DOHH2 (cell line): ENCODE measurements around the gene VEGFB.
A peak's percentile ranks its signal among the peaks of the same experiment; 100 is the strongest.

Experiments
- H3F3A ChIP-seq: fragments of 200-600 bp; sonication (generic), shearing (Covaris generic); 2 replicates; pipeline ENCODE4 v1.6.0; 2016; ENCODE audit warnings: antibody characterized with exemption, mild to moderate bottlenecking; ENCODE audit not compliant: control insufficient read depth, insufficient read depth
- H3K27ac ChIP-seq: fragments of 200-600 bp; sonication (generic); 2 replicates; pipeline ENCODE4 v1.5.1; 2014; ENCODE audit warnings: low read depth, mild to moderate bottlenecking, low read length, moderate library complexity
- H3K27me3 ChIP-seq: fragments of 200-600 bp; sonication (generic); 2 replicates; pipeline ENCODE4 v1.6.1; 2014; ENCODE audit warnings: mild to moderate bottlenecking, low read length, mixed read lengths; ENCODE audit not compliant: control insufficient read depth
- H3K36me3 ChIP-seq: fragments of 200-600 bp; sonication (generic); 2 replicates; pipeline ENCODE4 v1.6.1; 2014; ENCODE audit warnings: mild to moderate bottlenecking, low read length, moderate library complexity, mixed read lengths; ENCODE audit not compliant: control insufficient read depth
- H3K4me1 ChIP-seq: fragments of 200-600 bp; sonication (generic); 2 replicates; pipeline ENCODE4 v1.6.1; 2014; ENCODE audit warnings: mild to moderate bottlenecking, low read length, mixed read lengths; ENCODE audit not compliant: control insufficient read depth
- H3K4me2 ChIP-seq: fragments of 200-600 bp; sonication (generic); 2 replicates; pipeline ENCODE4 v1.6.0; 2014; ENCODE audit warnings: mild to moderate bottlenecking, low read length, moderate library complexity
- H3K4me3 ChIP-seq: fragments of 200-600 bp; sonication (generic); 2 replicates; pipeline ENCODE4 v1.5.1; 2014; ENCODE audit warnings: mild to moderate bottlenecking, low read length, mixed read lengths
- H3K79me2 ChIP-seq: fragments of 200-600 bp; sonication (generic); 2 replicates; pipeline ENCODE4 v1.6.1; 2014; ENCODE audit warnings: mild to moderate bottlenecking, low read length, mixed read lengths; ENCODE audit not compliant: control insufficient read depth
- H3K9me2 ChIP-seq: fragments of 200-600 bp; sonication (generic); replicated peaks from 2 replicates; pipeline ENCODE4 v1.6.1; 2014; ENCODE audit warnings: mild to moderate bottlenecking, low read length, mixed read lengths; ENCODE audit not compliant: control insufficient read depth
- H3K9me3 ChIP-seq: fragments of 200-600 bp; sonication (generic); 2 replicates; pipeline ENCODE4 v1.6.1; 2014; ENCODE audit warnings: antibody characterized with exemption, low read length, mixed read lengths; ENCODE audit not compliant: control insufficient read depth, insufficient read depth
- H4K20me1 ChIP-seq: fragments of 200-600 bp; sonication (generic); 2 replicates; pipeline ENCODE4 v1.6.0; 2014; ENCODE audit warnings: low read depth, mild to moderate bottlenecking, antibody characterized with exemption, low read length, moderate library complexity; ENCODE audit not compliant: control insufficient read depth, insufficient read depth
- EZH2phosphoT487 ChIP-seq: fragments of 200-600 bp; sonication (generic); IDR thresholded peaks from 2 replicates; pipeline ENCODE4 v1.6.1; 2017; ENCODE audit warnings: borderline replicate concordance, mild to moderate bottlenecking, antibody characterized with exemption, low read length, moderate library complexity, mixed read lengths
- TF ChIP-seq, protein P1 (sequence below): fragments of 200-600 bp; sonication (generic); IDR thresholded peaks from one replicate; pipeline ENCODE4 v1.5.1; 2014; ENCODE audit warnings: antibody characterized with exemption, mild to moderate bottlenecking, low read depth, low read length; ENCODE audit not compliant: poor library complexity, severe bottlenecking

Gene VEGFB

DNA sequence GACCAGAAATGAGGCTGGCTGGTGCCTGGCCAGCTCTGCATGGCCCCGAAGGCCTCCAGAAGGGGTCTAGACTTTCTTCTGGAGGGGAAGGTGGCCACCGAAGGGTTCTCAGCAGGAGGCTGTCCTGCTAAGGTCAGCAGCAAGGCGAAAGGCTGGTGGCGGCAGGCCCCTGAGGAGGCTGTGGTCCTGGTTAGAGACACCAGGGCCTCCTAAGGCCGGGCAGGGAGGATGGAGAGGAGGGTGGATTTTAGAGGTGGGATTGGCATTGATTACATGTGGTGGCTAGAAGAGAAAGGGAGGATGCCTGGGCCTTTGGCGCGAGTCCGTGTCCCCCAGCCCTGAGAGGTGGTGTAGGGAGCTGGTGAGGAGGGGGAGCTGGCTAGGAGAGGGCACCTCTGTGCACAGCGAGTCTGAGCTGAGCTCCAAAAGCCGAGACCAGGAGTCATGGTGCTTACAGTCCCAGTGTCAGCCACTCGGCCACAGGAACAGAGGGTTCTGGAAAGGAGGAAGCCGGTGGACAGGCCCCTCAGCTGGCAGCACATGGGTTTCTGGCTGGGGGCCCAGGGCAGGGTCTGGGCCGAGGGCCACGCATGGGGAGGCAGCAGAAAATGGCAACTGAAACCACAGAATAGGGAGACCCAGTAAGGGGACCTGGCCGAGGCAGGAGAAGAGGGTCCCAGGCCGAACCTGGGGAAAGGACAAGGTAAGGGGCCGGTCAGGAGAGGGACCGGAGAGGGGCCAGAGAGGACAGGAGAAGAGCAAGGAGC, 25.4 kb upstream of the VEGFB start:
- Histone ChIP-seq H3K4me2 (peak overlapping the region; percentile 77), H3K9me2 (no peaks in the 10 kb centered on the region), H3K9me3 (no peaks in the 10 kb centered on the region), H3K36me3 (peaks cover 81% of the 10 kb centered on the region), H3K27me3 (no peaks in the 10 kb centered on the region), H4K20me1 (no peaks in the 10 kb centered on the region; the same call in 1 of the 2 replicates), H3K79me2 (peaks cover 47% of the 10 kb centered on the region), H3K27ac (peak overlapping the region; percentile 95), H3F3A (peaks cover 30% of the 10 kb centered on the region), H3K4me3 (peak overlapping the region; percentile 84; the same call in 1 of the 2 replicates), H3K4me1 (peaks cover 97% of the 10 kb centered on the region)
- no peak for TF ChIP-seq EZH2phosphoT487
- TF ChIP-seq, protein P1, sequence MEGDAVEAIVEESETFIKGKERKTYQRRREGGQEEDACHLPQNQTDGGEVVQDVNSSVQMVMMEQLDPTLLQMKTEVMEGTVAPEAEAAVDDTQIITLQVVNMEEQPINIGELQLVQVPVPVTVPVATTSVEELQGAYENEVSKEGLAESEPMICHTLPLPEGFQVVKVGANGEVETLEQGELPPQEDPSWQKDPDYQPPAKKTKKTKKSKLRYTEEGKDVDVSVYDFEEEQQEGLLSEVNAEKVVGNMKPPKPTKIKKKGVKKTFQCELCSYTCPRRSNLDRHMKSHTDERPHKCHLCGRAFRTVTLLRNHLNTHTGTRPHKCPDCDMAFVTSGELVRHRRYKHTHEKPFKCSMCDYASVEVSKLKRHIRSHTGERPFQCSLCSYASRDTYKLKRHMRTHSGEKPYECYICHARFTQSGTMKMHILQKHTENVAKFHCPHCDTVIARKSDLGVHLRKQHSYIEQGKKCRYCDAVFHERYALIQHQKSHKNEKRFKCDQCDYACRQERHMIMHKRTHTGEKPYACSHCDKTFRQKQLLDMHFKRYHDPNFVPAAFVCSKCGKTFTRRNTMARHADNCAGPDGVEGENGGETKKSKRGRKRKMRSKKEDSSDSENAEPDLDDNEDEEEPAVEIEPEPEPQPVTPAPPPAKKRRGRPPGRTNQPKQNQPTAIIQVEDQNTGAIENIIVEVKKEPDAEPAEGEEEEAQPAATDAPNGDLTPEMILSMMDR = no peak

DNA sequence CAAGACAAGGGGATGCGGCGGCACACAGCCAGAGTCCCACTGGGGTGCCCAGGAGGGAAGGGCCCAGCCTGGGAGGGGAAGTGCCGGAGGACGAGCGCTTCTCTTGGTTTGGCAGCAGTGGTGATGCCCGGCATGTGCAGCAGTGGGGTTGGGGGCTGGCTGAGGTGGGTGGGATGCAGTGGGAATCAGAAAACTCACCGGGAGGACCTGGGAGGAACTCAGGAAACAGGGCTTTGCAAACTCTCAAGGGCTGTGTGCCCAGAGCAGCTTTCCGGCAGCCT, 24.9 kb upstream of the VEGFB start:
- peaks cover 97% of the 10 kb centered on the region for H3K4me1 ChIP-seq
- peaks cover 80% of the 10 kb centered on the region for H3K36me3 ChIP-seq

DNA sequence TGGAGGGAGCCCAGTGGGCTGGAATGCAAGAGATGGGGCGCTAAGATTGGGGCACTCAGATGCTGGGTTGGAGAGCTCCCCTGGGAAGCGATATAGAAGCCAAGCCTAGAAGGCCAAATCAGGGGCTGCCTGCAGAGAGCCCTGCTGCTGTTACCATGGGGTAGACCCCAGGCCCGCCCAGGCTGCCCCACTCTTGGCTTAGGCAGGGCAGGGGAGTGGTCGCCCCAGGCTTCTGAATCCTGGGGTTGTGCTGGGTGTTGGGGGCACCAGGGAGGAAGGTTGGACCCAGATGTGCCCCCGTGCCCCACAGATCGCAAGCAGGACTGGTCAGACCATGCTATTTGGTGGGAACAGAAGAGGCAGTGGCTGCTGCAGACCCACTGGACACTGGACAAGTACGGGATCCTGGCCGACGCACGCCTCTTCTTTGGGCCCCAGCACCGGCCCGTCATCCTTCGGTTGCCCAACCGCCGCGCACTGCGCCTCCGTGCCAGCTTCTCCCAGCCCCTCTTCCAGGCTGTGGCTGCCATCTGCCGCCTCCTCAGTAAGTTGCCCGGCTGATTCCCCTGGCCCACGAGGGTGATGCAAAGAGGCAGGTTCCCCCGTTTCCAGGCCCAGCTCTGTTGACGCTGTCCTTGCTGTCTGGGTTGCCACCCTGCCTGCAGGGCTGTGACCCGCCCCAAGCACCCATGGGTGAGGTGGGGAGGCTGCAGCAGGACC, 23.9 kb upstream of the VEGFB start:
- H3K27ac ChIP-seq = no peak overlapping the region

More for the DNA sequence above, 24.9 kb upstream of the VEGFB start:
- Histone ChIP-seq H3K4me3 (no peak overlapping the region), H3K4me2 (peak overlapping the region; percentile 77; the same call in 1 of the 2 replicates), H3K27ac (no peak overlapping the region), H4K20me1 (no peaks in the 10 kb centered on the region; the same call in 1 of the 2 replicates), H3K79me2 (peaks cover 47% of the 10 kb centered on the region), H3K9me3 (no peaks in the 10 kb centered on the region), H3K9me2 (no peaks in the 10 kb centered on the region), H3K27me3 (no peaks in the 10 kb centered on the region), H3F3A (peaks cover 28% of the 10 kb centered on the region)
- TF ChIP-seq, protein P1 = no peak
- no peak for TF ChIP-seq EZH2phosphoT487

More for the DNA sequence above, 23.9 kb upstream of the VEGFB start:
- peaks cover 29% of the 10 kb centered on the region for H3F3A ChIP-seq
- H3K79me2 ChIP-seq = peaks cover 47% of the 10 kb centered on the region
- no peaks in the 10 kb centered on the region; the same call in 1 of the 2 replicates for H4K20me1 ChIP-seq
- H3K9me3 ChIP-seq = no peaks in the 10 kb centered on the region
- H3K4me1 ChIP-seq = peaks cover 97% of the 10 kb centered on the region
- H3K9me2 ChIP-seq = no peaks in the 10 kb centered on the region
- no peak overlapping the region for H3K4me3 ChIP-seq
- H3K4me2 ChIP-seq = peak overlapping the region; percentile 14; the same call in 1 of the 2 replicates
- peaks cover 82% of the 10 kb centered on the region for H3K36me3 ChIP-seq
- no peak for TF ChIP-seq EZH2phosphoT487
- H3K27me3 ChIP-seq = no peaks in the 10 kb centered on the region
